ENCODE data around the gene ARMC6. TPM values are rescaled to one million over a fixed set of nuclear protein-coding genes. Genes with fewer than 3 reads are reported as not detected.

The ARMC6 gene
- total RNA-seq, 2 experiments from 2014 or later = 63.9 to 104 TPM

DNA sequence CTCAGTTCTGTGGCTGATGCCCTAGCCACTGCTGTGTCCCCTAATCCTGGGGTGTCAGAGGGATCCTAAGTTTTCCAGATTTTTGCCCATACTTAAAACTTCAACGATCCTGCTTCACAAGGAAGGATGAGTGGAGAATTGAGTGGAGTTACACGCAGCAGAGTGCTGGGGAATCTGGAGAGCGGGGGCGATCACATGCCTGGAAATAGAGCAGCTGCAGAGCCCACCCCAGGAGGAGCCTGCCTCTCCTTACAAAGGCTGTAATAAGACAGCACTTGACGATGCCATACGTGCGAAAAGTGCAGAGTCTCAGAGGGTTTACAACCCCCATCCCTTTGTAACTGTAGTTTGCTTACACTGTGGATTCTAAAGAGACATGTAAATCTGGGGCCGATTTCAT, 40.7 kb upstream of the ARMC6 start:
- DNase-seq (ENCODE audit: low spot score) = no peak
- Histone ChIP-seq H3K4me2 (ENCODE audit: low read length) (no peak overlapping the region), H4K20me1 (ENCODE audit: insufficient read depth, low read length) (no peaks in the 10 kb centered on the region), H3K79me2 (ENCODE audit: insufficient read depth, low read depth, low read length) (no peaks in the 10 kb centered on the region), H3K4me3 (ENCODE audit: low read depth, low read length, poor library complexity, severe bottlenecking) (no peak overlapping the region), H3K27ac (ENCODE audit: low read depth, low read length, poor library complexity, severe bottlenecking) (no peak overlapping the region), H3K4me1 (ENCODE audit: insufficient read depth, low read length, poor library complexity, severe bottlenecking) (no peaks in the 10 kb centered on the region), H3K9me3 (ENCODE audit: low read length) (no peaks in the 10 kb centered on the region), H2AFZ (ENCODE audit: low read length) (no peak overlapping the region), H3K9me2 (ENCODE audit: insufficient read depth, low read length) (no peaks in the 10 kb centered on the region), H3K36me3 (ENCODE audit: insufficient read depth, low read length) (peaks cover 62% of the 10 kb centered on the region)
- CTCF ChIA-PET (ENCODE audit: unreplicated experiment) = no interaction called here
- no peak for TF ChIP-seq EZH2phosphoT487 (IDR thresholded peaks at IDR 0.05; ENCODE audit: borderline replicate concordance, low read depth, low read length)
- TF ChIP-seq, protein P1, sequence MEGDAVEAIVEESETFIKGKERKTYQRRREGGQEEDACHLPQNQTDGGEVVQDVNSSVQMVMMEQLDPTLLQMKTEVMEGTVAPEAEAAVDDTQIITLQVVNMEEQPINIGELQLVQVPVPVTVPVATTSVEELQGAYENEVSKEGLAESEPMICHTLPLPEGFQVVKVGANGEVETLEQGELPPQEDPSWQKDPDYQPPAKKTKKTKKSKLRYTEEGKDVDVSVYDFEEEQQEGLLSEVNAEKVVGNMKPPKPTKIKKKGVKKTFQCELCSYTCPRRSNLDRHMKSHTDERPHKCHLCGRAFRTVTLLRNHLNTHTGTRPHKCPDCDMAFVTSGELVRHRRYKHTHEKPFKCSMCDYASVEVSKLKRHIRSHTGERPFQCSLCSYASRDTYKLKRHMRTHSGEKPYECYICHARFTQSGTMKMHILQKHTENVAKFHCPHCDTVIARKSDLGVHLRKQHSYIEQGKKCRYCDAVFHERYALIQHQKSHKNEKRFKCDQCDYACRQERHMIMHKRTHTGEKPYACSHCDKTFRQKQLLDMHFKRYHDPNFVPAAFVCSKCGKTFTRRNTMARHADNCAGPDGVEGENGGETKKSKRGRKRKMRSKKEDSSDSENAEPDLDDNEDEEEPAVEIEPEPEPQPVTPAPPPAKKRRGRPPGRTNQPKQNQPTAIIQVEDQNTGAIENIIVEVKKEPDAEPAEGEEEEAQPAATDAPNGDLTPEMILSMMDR (conservative IDR thresholded peaks at IDR 0.05; ENCODE audit: low read length) = no peak
- intact Hi-C loops (cut with micrococcal nuclease; ENCODE audit: unreplicated experiment) = no loop called here
- POLR2A ChIA-PET = no interaction called here
- BruUV-seq (replicated peaks) = TSS peak; percentile 64

DNA sequence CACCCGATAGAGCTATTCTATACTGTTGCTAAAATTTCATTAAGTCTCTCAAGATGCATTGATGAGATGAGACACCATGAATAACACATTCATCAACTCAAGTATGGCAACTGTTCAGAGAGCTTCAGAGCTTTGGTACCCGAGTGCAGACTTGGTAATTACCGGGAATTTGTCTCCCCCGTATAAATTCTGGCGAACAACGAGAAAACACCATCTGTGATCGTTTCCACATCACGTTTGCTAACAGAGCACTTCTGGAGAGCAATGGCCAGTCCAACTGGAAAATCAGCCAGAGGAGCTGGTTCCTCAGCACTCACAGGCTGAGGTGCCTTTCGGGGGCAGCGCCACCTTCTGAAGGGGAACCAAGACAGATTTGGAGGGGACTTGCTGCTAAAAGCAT, 40.3 kb upstream of the ARMC6 start:
- no peaks in the 10 kb centered on the region for H4K20me1 ChIP-seq (ENCODE audit: insufficient read depth, low read length)
- no peak overlapping the region for H3K4me2 ChIP-seq (ENCODE audit: low read length)
- H3K9me2 ChIP-seq (ENCODE audit: insufficient read depth, low read length) = no peaks in the 10 kb centered on the region
- no peak for DNase-seq (ENCODE audit: low spot score)
- H3K9me3 ChIP-seq (ENCODE audit: low read length) = no peaks in the 10 kb centered on the region
- H3K36me3 ChIP-seq (ENCODE audit: insufficient read depth, low read length) = peaks cover 65% of the 10 kb centered on the region
- ChIA-PET CTCF (ENCODE audit: unreplicated experiment) (no interaction called here), POLR2A (no interaction called here)
- no peak overlapping the region for H2AFZ ChIP-seq (ENCODE audit: low read length)
- no TSS peak for BruUV-seq (replicated peaks)
- intact Hi-C loops (cut with micrococcal nuclease; ENCODE audit: unreplicated experiment) = no loop called here
- H3K79me2 ChIP-seq (ENCODE audit: insufficient read depth, low read depth, low read length) = no peaks in the 10 kb centered on the region
- no peak overlapping the region for H3K27ac ChIP-seq (ENCODE audit: low read depth, low read length, poor library complexity, severe bottlenecking)
- H3K4me1 ChIP-seq (ENCODE audit: insufficient read depth, low read length, poor library complexity, severe bottlenecking) = no peaks in the 10 kb centered on the region
- H3K4me3 ChIP-seq (ENCODE audit: low read depth, low read length, poor library complexity, severe bottlenecking) = no peak overlapping the region
- TF ChIP-seq, protein P1 (conservative IDR thresholded peaks at IDR 0.05; ENCODE audit: low read length) = 0 out of 2 replicates have a peak, but pooled peaks have one; percentile 18
- no peak for TF ChIP-seq EZH2phosphoT487 (IDR thresholded peaks at IDR 0.05; ENCODE audit: borderline replicate concordance, low read depth, low read length)

- peaks cover 89% of the 10 kb centered on the region for H3K36me3 ChIP-seq (ENCODE audit: insufficient read depth, low read length)
Observed at GRCh38 chr19:18995804-18996241, 37.6 kb upstream of the ARMC6 start.

More at GRCh38 chr19:18995804-18996241, 37.6 kb upstream of the ARMC6 start:
- intact Hi-C loops (cut with micrococcal nuclease; ENCODE audit: unreplicated experiment) = no loop called here
- H3K4me2 ChIP-seq (ENCODE audit: low read length) = no peak overlapping the region
- ChIA-PET POLR2A (no interaction called here), CTCF (ENCODE audit: unreplicated experiment) (no interaction called here)
- H3K9me2 ChIP-seq (ENCODE audit: insufficient read depth, low read length) = no peaks in the 10 kb centered on the region
- H3K9me3 ChIP-seq (ENCODE audit: low read length) = no peaks in the 10 kb centered on the region
- no peak overlapping the region for H3K4me3 ChIP-seq (ENCODE audit: low read depth, low read length, poor library complexity, severe bottlenecking)
- H3K79me2 ChIP-seq (ENCODE audit: insufficient read depth, low read depth, low read length) = no peaks in the 10 kb centered on the region
- H3K4me1 ChIP-seq (ENCODE audit: insufficient read depth, low read length, poor library complexity, severe bottlenecking) = no peaks in the 10 kb centered on the region
- no peaks in the 10 kb centered on the region for H4K20me1 ChIP-seq (ENCODE audit: insufficient read depth, low read length)
- no peak overlapping the region for H2AFZ ChIP-seq (ENCODE audit: low read length)
- H3K27ac ChIP-seq (ENCODE audit: low read depth, low read length, poor library complexity, severe bottlenecking) = no peak overlapping the region
- TF ChIP-seq, protein P1 (conservative IDR thresholded peaks at IDR 0.05; ENCODE audit: low read length) = peak; percentile 77
- no peak for TF ChIP-seq EZH2phosphoT487 (IDR thresholded peaks at IDR 0.05; ENCODE audit: borderline replicate concordance, low read depth, low read length)
- peak; percentile 74 for DNase-seq (ENCODE audit: low spot score)
- no TSS peak for BruUV-seq (replicated peaks)

Data from OCI-LY7 (cell line).